CMK (cell line): ENCODE measurements around the gene EDAR.

ENCODE experiments used
- DNase-seq: peaks from one replicate; pipeline ENCODE4 v3.0.0-alpha.2; 2010; ENCODE audit warnings: low read depth

EDAR gene

GRCh38 chr2:109001201-109001600 lies 12.2 kb upstream of the EDAR start:
- no peak for DNase-seq

- DNase-seq, result no peak
Measured at GRCh38 chr2:109000738-109001137, 11.7 kb upstream of the EDAR start.

GRCh38 chr2:108998911-108999310 lies 9.9 kb upstream of the EDAR start:
- DNase-seq, result no peak

- no peak for DNase-seq
Measured at GRCh38 chr2:108994178-108994577, 5.2 kb upstream of the EDAR start.

GRCh38 chr2:108993095-108993937 lies 4.3 kb upstream of the EDAR start:
- DNase-seq, result no peak

- no peak for DNase-seq
Measured at GRCh38 chr2:108988076-108988795, 784 bp downstream of the EDAR start.

- no peak for DNase-seq
Measured at GRCh38 chr2:108986916-108987510, 2.0 kb downstream of the EDAR start.

- no peak for DNase-seq
Measured at GRCh38 chr2:108983610-108984009, 5.4 kb downstream of the EDAR start.

GRCh38 chr2:108983061-108983460 lies 6.0 kb downstream of the EDAR start:
- DNase-seq, result no peak

- DNase-seq, result no peak
Measured at GRCh38 chr2:108982259-108982679, 6.8 kb downstream of the EDAR start.

- no peak for DNase-seq
Measured at GRCh38 chr2:108981846-108982245, 7.2 kb downstream of the EDAR start.

- DNase-seq, result no peak
Measured at GRCh38 chr2:108980076-108980475, 8.9 kb downstream of the EDAR start.

- DNase-seq, result no peak
Measured at GRCh38 chr2:108979461-108979860, 9.6 kb downstream of the EDAR start.

GRCh38 chr2:108978709-108979111 lies 10.3 kb downstream of the EDAR start:
- no peak for DNase-seq

GRCh38 chr2:108975613-108976435 lies 13.2 kb downstream of the EDAR start:
- no peak for DNase-seq

GRCh38 chr2:108974674-108975073 lies 14.3 kb downstream of the EDAR start:
- no peak for DNase-seq

GRCh38 chr2:108972663-108973062 lies 16.4 kb downstream of the EDAR start:
- DNase-seq, result no peak

- no peak for DNase-seq
Measured at GRCh38 chr2:108971661-108972566, 17.1 kb downstream of the EDAR start.

- DNase-seq, result no peak
Measured at GRCh38 chr2:108970369-108970768, 18.7 kb downstream of the EDAR start.

- no peak for DNase-seq
Measured at GRCh38 chr2:108969856-108970255, 19.2 kb downstream of the EDAR start.

- no peak for DNase-seq
Measured at GRCh38 chr2:108968619-108969018, 20.4 kb downstream of the EDAR start.
